Activated CD4-positive, alpha-beta T cell treated with anti-CD3 and anti-CD28 coated beads, Interleukin-2, amount 10 ng/mL, durations not matched to agents 7 days and 5 days (primary cell): Measurements from ENCODE around the gene NR2C1. TPM values are rescaled to one million over a fixed set of nuclear protein-coding genes. Genes with fewer than 3 reads are reported as not detected.
"Not testable (repeated sequence)": the region's sequence is repeated elsewhere in the genome, so short reads cannot be mapped to it uniquely, and the experiment has no call there.

Experiments used
- CTCF ChIA-PET: fragments of 350-600 bp; sonication (Branson Sonifier 250); formaldehyde crosslinking; loops from one replicate; lab custom pipeline; 2021; ENCODE audit warnings: antibody characterized with exemption; lab: Charles Lee
- POLR2A ChIA-PET: fragments of 350-600 bp; sonication (Branson Sonifier 250); formaldehyde crosslinking; loops from one replicate; lab custom pipeline; 2021; ENCODE audit warnings: antibody characterized with exemption; lab: Charles Lee
- DNase-seq: peaks from one replicate; pipeline ENCODE4 v3.0.0-alpha.2; 2020
- H3K27ac Mint-ChIP-seq: one replicate; pipeline ENCODE4 v1.8.0; 2021; ENCODE audit warnings: mild to moderate bottlenecking, moderate library complexity, mixed read lengths
- H3K27me3 Mint-ChIP-seq: one replicate; pipeline ENCODE4 v1.8.0; 2021; ENCODE audit warnings: mixed read lengths
- H3K36me3 Mint-ChIP-seq: one replicate; pipeline ENCODE4 v1.8.0; 2021; ENCODE audit warnings: low read depth, mixed read lengths
- H3K4me1 Mint-ChIP-seq: one replicate; pipeline ENCODE4 v1.8.0; 2021; ENCODE audit warnings: mixed read lengths
- H3K4me3 Mint-ChIP-seq: one replicate; pipeline ENCODE4 v1.8.0; 2021; ENCODE audit warnings: mild to moderate bottlenecking, moderate library complexity, mixed read lengths
- H3K9me3 Mint-ChIP-seq: one replicate; pipeline ENCODE4 v1.8.0; 2021; ENCODE audit warnings: mixed read lengths
- total RNA-seq, 2 experiments: library from RNA; stranded (reverse); gene quantifications; one replicate each; pipeline ENCODE4 v1.2.3, GENCODE V29; 2021

The NR2C1 gene
- total RNA-seq, 2 experiments from 2014 or later = 31.6 to 49.7 TPM

DNA sequence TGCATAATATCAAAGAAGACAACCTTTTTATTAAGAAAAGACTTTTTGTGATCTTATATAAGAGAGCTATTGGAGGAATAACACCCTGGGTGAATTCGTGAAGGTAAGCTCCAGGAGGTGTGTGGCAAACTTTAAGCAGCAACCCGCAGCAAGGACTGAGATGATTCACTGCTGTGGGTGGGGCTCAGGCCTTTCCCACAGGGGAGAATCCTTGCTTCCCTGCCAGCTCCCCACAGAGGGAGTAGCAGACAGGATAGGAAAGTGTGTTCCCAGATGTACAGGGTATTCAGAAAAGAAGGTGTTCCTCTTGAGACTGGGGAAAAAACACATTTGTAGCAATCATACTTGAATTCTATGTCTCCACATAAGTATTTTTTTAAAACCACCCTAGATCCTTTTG, 79.1 kb downstream of the NR2C1 start:
- ChIA-PET CTCF (interaction anchor here (1.1 to 1.2 kb wide), 3 partner anchors 9 to 22 kb away, joined by 3 to 4 read pairs (median 3); partner anchors contain the start of gene NDUFA12), POLR2A (no interaction called here)
- peaks cover 34% of the 10 kb centered on the region for H3K4me1 Mint-ChIP-seq
- no peak overlapping the region for H3K4me3 Mint-ChIP-seq
- H3K36me3 Mint-ChIP-seq = peaks cover 46% of the 10 kb centered on the region
- DNase-seq = no peak
- H3K27me3 Mint-ChIP-seq = no peaks in the 10 kb centered on the region
- H3K9me3 Mint-ChIP-seq = no peaks in the 10 kb centered on the region
- H3K27ac Mint-ChIP-seq = no peak overlapping the region

DNA sequence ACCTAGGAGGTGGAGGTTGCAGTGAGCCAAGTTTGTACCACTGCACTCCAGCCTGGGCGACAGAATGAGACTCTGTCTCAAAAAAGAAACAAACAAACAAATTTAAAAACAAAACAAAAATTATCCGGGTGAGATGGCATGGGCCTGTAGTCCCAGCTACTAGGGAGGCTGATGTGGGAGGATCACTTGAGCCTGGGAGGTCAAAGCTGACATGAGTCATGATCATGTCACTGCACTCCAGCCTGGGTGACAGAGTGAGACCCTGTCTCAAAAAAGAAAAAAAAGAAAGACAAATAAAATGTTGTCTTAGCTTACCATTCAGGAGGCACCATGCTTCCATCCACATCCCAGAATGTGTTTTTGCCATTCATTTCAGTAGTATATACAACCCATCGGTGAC, 79.6 kb downstream of the NR2C1 start:
- POLR2A ChIA-PET, H3K27me3 Mint-ChIP-seq, H3K9me3 Mint-ChIP-seq, DNase-seq, H3K4me3 Mint-ChIP-seq: not testable (repeated sequence)
- H3K27ac Mint-ChIP-seq = peak overlapping the region; percentile 62
- H3K4me1 Mint-ChIP-seq = peaks cover 34% of the 10 kb centered on the region
- CTCF ChIA-PET = interaction anchor here (0.6 to 1.2 kb wide), 4 partner anchors 8 to 220 kb away, joined by 3 to 4 read pairs (median 3); partner anchors contain the start of gene NDUFA12
- H3K36me3 Mint-ChIP-seq = peaks cover 46% of the 10 kb centered on the region

DNA sequence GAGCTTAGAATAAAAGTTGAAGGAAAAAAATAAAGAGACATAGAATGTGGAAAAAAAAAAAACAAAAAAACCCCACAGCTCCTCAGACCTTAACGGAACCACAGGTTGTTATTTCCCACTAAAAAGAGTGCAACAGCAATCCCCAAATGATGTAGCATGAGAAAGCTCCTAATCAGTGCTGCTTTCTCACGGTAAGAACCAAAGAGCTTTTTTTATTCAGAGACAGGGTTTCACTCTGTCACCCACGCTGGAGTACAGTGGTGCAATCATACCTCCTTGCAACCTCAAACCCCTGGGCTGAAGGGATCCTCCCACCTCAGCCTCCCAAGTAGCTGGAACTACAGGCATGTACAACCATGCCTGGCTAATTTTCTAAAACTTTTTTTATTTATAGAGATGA, 83.2 kb downstream of the NR2C1 start:
- H3K27ac Mint-ChIP-seq = peak overlapping the region; percentile 67
- no peak for DNase-seq
- POLR2A ChIA-PET = no interaction called here
- peaks cover 52% of the 10 kb centered on the region for H3K36me3 Mint-ChIP-seq
- CTCF ChIA-PET = interaction anchor here (0.6 to 4.1 kb wide), 4 partner anchors 13 to 83 kb away, joined by 3 to 14 read pairs (median 5); partner anchors contain the start of genes NDUFA12 and NR2C1
- no peaks in the 10 kb centered on the region for H3K27me3 Mint-ChIP-seq
- peaks cover 48% of the 10 kb centered on the region for H3K4me1 Mint-ChIP-seq
- H3K4me3 Mint-ChIP-seq = no peak overlapping the region
- H3K9me3 Mint-ChIP-seq = peaks cover 4% of the 10 kb centered on the region

DNA sequence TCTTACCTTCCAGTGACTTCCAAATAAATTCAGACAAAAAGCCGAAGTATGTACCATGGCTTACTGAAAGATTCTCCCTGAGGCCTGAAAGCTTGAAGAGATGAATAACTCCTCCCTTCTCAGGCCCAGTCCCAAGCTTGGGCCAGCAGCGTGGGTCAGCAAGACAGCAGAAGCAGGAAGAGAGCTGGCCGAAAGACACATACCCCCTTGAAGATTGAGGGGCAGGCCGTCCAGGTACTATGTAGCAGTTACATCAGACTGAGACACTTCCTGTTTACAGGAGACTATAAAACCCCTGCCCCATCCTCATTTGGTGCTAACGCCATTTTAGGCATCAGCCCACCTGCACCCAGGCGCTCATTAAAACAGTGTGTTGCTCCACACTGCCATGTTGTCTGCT, 84.9 kb downstream of the NR2C1 start:
- ChIA-PET CTCF (interaction anchor here (1.9 to 4.1 kb wide), 2 partner anchors 15 to 85 kb away, joined by 6 to 14 read pairs; partner anchors contain the start of genes NDUFA12 and NR2C1), POLR2A (no interaction called here)
- Mint-ChIP-seq H3K27me3 (no peaks in the 10 kb centered on the region), H3K4me1 (peaks cover 51% of the 10 kb centered on the region), H3K9me3 (peaks cover 4% of the 10 kb centered on the region), H3K27ac (peak overlapping the region; percentile 84), H3K4me3 (no peak overlapping the region), H3K36me3 (peaks cover 49% of the 10 kb centered on the region)
- peak; percentile 15 for DNase-seq

DNA sequence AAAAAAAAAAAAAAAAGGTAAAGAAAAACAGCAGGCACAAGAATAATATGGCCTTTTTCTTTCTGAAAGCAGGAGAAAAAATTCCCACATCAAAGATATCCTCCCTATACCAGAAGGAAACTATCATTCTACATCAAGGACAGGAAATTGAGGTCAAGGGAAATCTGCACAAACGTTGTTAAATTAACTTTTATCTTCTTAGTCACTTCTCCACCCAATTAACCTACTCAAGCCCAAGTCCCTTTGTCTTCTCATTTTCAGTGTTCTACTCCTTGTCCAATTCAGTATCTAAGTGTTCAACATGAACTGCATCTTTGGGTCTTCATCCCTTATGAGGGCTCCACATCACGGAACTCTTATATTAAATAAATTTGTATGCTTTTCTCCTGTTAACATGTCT, 85.6 kb downstream of the NR2C1 start:
- peak overlapping the region; percentile 84 for H3K27ac Mint-ChIP-seq
- H3K36me3 Mint-ChIP-seq = peaks cover 47% of the 10 kb centered on the region
- H3K4me1 Mint-ChIP-seq = peaks cover 55% of the 10 kb centered on the region
- CTCF ChIA-PET = no interaction called here
- H3K9me3 Mint-ChIP-seq = peaks cover 4% of the 10 kb centered on the region
- H3K27me3 Mint-ChIP-seq = no peaks in the 10 kb centered on the region
- H3K4me3 Mint-ChIP-seq = peak overlapping the region; percentile 28
- POLR2A ChIA-PET = no interaction called here
- DNase-seq = no peak

- CTCF ChIA-PET = interaction anchor here (1.0 kb wide), 1 partner anchor 11 kb away, joined by 3 read pairs; no protein-coding TSS in a partner anchor
- peaks cover 4% of the 10 kb centered on the region for H3K9me3 Mint-ChIP-seq
- no peak for DNase-seq
- H3K27me3 Mint-ChIP-seq = no peaks in the 10 kb centered on the region
- H3K27ac Mint-ChIP-seq = peak overlapping the region; percentile 84
- H3K4me3 Mint-ChIP-seq = peak overlapping the region; percentile 40
- H3K36me3 Mint-ChIP-seq = peaks cover 41% of the 10 kb centered on the region
- POLR2A ChIA-PET = no interaction called here
- H3K4me1 Mint-ChIP-seq = peaks cover 51% of the 10 kb centered on the region
Measured at GRCh38 chr12:94987076-94987669, 86.2 kb downstream of the NR2C1 start.

- CTCF ChIA-PET = interaction anchor here (1.1 kb wide), 1 partner anchor 9 kb away, joined by 3 read pairs; no protein-coding TSS in a partner anchor
- peaks cover 35% of the 10 kb centered on the region for H3K36me3 Mint-ChIP-seq
- peaks cover 58% of the 10 kb centered on the region for H3K4me1 Mint-ChIP-seq
- DNase-seq, H3K9me3 Mint-ChIP-seq, POLR2A ChIA-PET, H3K27me3 Mint-ChIP-seq, H3K4me3 Mint-ChIP-seq, H3K27ac Mint-ChIP-seq: not testable (repeated sequence)
Measured at GRCh38 chr12:94985099-94985498, 88.3 kb downstream of the NR2C1 start.

DNA sequence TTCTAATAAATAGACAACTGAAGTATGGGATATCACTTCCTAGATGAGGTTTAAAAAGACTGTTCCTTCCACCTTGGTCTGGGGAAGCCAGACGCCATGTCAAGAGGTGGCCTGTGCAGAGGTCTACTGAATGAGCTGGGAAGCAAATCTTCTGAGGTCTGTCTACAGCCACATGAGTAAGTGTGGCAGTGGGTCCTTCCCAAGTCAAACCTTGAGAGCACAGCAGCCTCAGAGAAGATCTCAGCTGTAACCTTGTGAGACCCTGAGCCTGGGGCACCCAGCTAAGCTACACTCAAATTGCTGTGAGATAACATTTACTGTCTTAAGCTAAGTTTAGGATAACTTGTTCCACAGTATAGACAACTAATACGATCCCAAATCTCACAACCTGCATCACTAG, 90.1 kb downstream of the NR2C1 start:
- CTCF ChIA-PET = interaction anchor here (0.9 to 1.9 kb wide), 3 partner anchors 9 to 21 kb away, joined by 3 to 6 read pairs (median 5); partner anchors contain the start of gene NDUFA12
- Mint-ChIP-seq H3K4me3 (no peak overlapping the region), H3K36me3 (peaks cover 22% of the 10 kb centered on the region), H3K27ac (no peak overlapping the region), H3K9me3 (no peaks in the 10 kb centered on the region), H3K27me3 (no peaks in the 10 kb centered on the region), H3K4me1 (peaks cover 44% of the 10 kb centered on the region)
- POLR2A ChIA-PET = no interaction called here
- DNase-seq = no peak

GRCh38 chr12:94982456-94982855, 91.0 kb downstream of the NR2C1 start:
- no peak for DNase-seq
- Mint-ChIP-seq H3K27me3 (no peaks in the 10 kb centered on the region), H3K36me3 (peaks cover 18% of the 10 kb centered on the region), H3K4me1 (peaks cover 36% of the 10 kb centered on the region), H3K27ac (no peak overlapping the region), H3K9me3 (no peaks in the 10 kb centered on the region), H3K4me3 (no peak overlapping the region)
- CTCF ChIA-PET = interaction anchor here (0.9 to 1.9 kb wide), 5 partner anchors 9 to 235 kb away, joined by 3 to 6 read pairs (median 3); partner anchors contain the start of genes FGD6, NDUFA12 and VEZT
- POLR2A ChIA-PET = no interaction called here

- no peaks in the 10 kb centered on the region for H3K27me3 Mint-ChIP-seq
- DNase-seq = peak; percentile 33
- ChIA-PET POLR2A (no interaction called here), CTCF (no interaction called here)
- H3K4me1 Mint-ChIP-seq = peaks cover 27% of the 10 kb centered on the region
- no peaks in the 10 kb centered on the region for H3K9me3 Mint-ChIP-seq
- no peak overlapping the region for H3K4me3 Mint-ChIP-seq
- no peak overlapping the region for H3K27ac Mint-ChIP-seq
- H3K36me3 Mint-ChIP-seq = peaks cover 7% of the 10 kb centered on the region
Measured at GRCh38 chr12:94980577-94980976, 92.8 kb downstream of the NR2C1 start.

GRCh38 chr12:94979941-94980340, 93.5 kb downstream of the NR2C1 start:
- CTCF ChIA-PET = no interaction called here
- POLR2A ChIA-PET = no interaction called here
- peak overlapping the region; percentile 32 for H3K27ac Mint-ChIP-seq

GRCh38 chr12:94977766-94978468, 95.5 kb downstream of the NR2C1 start:
- H3K27me3 Mint-ChIP-seq = no peaks in the 10 kb centered on the region
- ChIA-PET CTCF (no interaction called here), POLR2A (interaction anchor here (0.6 kb wide), 1 partner anchor 1539 kb away, joined by 3 read pairs; no protein-coding TSS in a partner anchor)
- no peak overlapping the region for H3K27ac Mint-ChIP-seq
- peaks cover 10% of the 10 kb centered on the region for H3K36me3 Mint-ChIP-seq
- H3K4me1 Mint-ChIP-seq = peaks cover 21% of the 10 kb centered on the region
- H3K4me3 Mint-ChIP-seq = no peak overlapping the region
- no peak for DNase-seq
- no peaks in the 10 kb centered on the region for H3K9me3 Mint-ChIP-seq

More at GRCh38 chr12:94979941-94980340, 93.5 kb downstream of the NR2C1 start:
- Mint-ChIP-seq H3K9me3 (no peaks in the 10 kb centered on the region), H3K36me3 (peaks cover 9% of the 10 kb centered on the region), H3K4me3 (no peak overlapping the region), H3K27me3 (no peaks in the 10 kb centered on the region), H3K4me1 (peaks cover 27% of the 10 kb centered on the region)
- DNase-seq = no peak

DNA sequence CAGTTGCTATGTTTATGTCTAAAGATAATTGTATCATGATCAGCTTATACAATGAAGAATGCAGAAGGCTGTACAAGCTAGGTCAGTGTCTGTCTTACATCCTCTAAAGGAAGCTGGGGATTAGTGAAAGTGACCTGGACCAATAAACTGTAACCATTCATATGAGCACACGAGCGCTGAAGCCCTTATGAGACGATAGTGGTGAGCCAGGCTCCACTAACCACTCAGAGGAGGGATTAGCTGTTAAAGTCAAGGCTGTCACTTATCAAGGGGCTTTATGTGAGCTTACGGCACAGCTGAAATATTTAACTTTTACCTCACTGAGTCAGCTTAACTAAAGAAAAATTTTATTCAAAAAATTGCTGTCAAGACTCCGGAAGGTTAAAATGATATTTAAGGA, 100.2 kb downstream of the NR2C1 start:
- peaks cover 2% of the 10 kb centered on the region for H3K4me1 Mint-ChIP-seq
- H3K27ac Mint-ChIP-seq = no peak overlapping the region
- ChIA-PET POLR2A (interaction anchor here (0.6 kb wide), 2 partner anchors 76 to 475 kb away, joined by 3 read pairs; no protein-coding TSS in a partner anchor), CTCF (interaction anchor here (0.8 to 2.0 kb wide), 2 partner anchors 9 to 14 kb away, joined by 3 to 6 read pairs; no protein-coding TSS in a partner anchor)
- H3K4me3 Mint-ChIP-seq = no peak overlapping the region
- no peak for DNase-seq
- H3K36me3 Mint-ChIP-seq = peaks cover 25% of the 10 kb centered on the region
- H3K27me3 Mint-ChIP-seq = no peaks in the 10 kb centered on the region
- no peaks in the 10 kb centered on the region for H3K9me3 Mint-ChIP-seq
